Hematopoietic multipotent progenitor cell treated with erythropoietin and hydrocortisone succinate and interleukin-3 and kit ligand, for 4 days (in vitro differentiated cells): ENCODE results near the gene GMDS.

ENCODE experiments used
- DNase-seq: peaks from one replicate; pipeline ENCODE4 v3.0.0-alpha.2; 2015

The GMDS gene

GRCh38 chr6:1787894-1788293, 457.5 kb downstream of the GMDS start:
- DNase-seq: no peak

- DNase-seq: no peak
These were observed 458.7 kb downstream of the GMDS start for GRCh38 chr6:1786455-1787453.

- no peak for DNase-seq
These were observed 461.0 kb downstream of the GMDS start for GRCh38 chr6:1784422-1784884.

- DNase-seq: no peak
These were observed 463.6 kb downstream of the GMDS start for GRCh38 chr6:1781817-1782184.

- no peak for DNase-seq
These were observed 464.1 kb downstream of the GMDS start for GRCh38 chr6:1781152-1781816.

- DNase-seq: no peak
These were observed 465.0 kb downstream of the GMDS start for GRCh38 chr6:1780251-1780867.

GRCh38 chr6:1778686-1779235, 466.6 kb downstream of the GMDS start:
- DNase-seq: no peak

- no peak for DNase-seq
These were observed 467.3 kb downstream of the GMDS start for GRCh38 chr6:1777921-1778685.

GRCh38 chr6:1775441-1775840, 470.0 kb downstream of the GMDS start:
- DNase-seq: no peak

- DNase-seq: no peak
These were observed 471.0 kb downstream of the GMDS start for GRCh38 chr6:1774226-1774915.

- no peak for DNase-seq
These were observed 471.7 kb downstream of the GMDS start for GRCh38 chr6:1773700-1774099.

- no peak for DNase-seq
These were observed 474.3 kb downstream of the GMDS start for GRCh38 chr6:1770968-1771723.

- DNase-seq: no peak
These were observed 475.0 kb downstream of the GMDS start for GRCh38 chr6:1770435-1770843.

- no peak for DNase-seq
These were observed 477.7 kb downstream of the GMDS start for GRCh38 chr6:1767481-1768246.

- no peak for DNase-seq
These were observed 478.8 kb downstream of the GMDS start for GRCh38 chr6:1766654-1767053.

GRCh38 chr6:1765160-1765903, 480.1 kb downstream of the GMDS start:
- peak; percentile 4 for DNase-seq

- DNase-seq: no peak
These were observed 480.9 kb downstream of the GMDS start for GRCh38 chr6:1764397-1764987.

GRCh38 chr6:1763404-1763803, 482.0 kb downstream of the GMDS start:
- DNase-seq: peak; percentile 50

- no peak for DNase-seq
These were observed 483.2 kb downstream of the GMDS start for GRCh38 chr6:1762203-1762602.
